Osteocyte (in vitro differentiated cells): ENCODE measurements around the gene RAC2. TPM values are rescaled to one million over a fixed set of nuclear protein-coding genes. Genes with fewer than 3 reads are reported as not detected.

Experiments
- DNase-seq: peaks from one replicate; pipeline ENCODE4 v3.0.0; 2021; ENCODE audit warnings: mixed read lengths; ENCODE audit not compliant: unreplicated experiment; ENCODE audit errors: extremely low spot score
- H3K27ac Mint-ChIP-seq: one replicate; pipeline ENCODE4 v1.8.0; 2021; ENCODE audit warnings: mild to moderate bottlenecking, mixed read lengths; ENCODE audit not compliant: unreplicated experiment
- H3K27me3 Mint-ChIP-seq: one replicate; pipeline ENCODE4 v1.8.0; 2021; ENCODE audit warnings: mixed read lengths; ENCODE audit not compliant: unreplicated experiment
- H3K36me3 Mint-ChIP-seq: one replicate; pipeline ENCODE4 v1.8.0; 2021; ENCODE audit warnings: mixed read lengths; ENCODE audit not compliant: unreplicated experiment
- H3K4me1 Mint-ChIP-seq: one replicate; pipeline ENCODE4 v1.8.0; 2021; ENCODE audit warnings: mixed read lengths; ENCODE audit not compliant: unreplicated experiment
- H3K4me3 Mint-ChIP-seq: one replicate; pipeline ENCODE4 v1.8.0; 2021; ENCODE audit warnings: mild to moderate bottlenecking, moderate library complexity, mixed read lengths; ENCODE audit not compliant: unreplicated experiment
- H3K9me3 Mint-ChIP-seq: one replicate; pipeline ENCODE4 v1.8.0; 2021; ENCODE audit warnings: mixed read lengths; ENCODE audit not compliant: unreplicated experiment
- CTCF ChIP-seq: fragments of 200-600 bp; sonication (generic); IDR thresholded peaks from 2 replicates; pipeline ENCODE4 v1.5.0; 2021; ENCODE audit warnings: antibody characterized with exemption, mild to moderate bottlenecking, moderate library complexity
- total RNA-seq: library from RNA; stranded (reverse); gene quantifications from 2 replicates; pipeline ENCODE4 v1.2.1, GENCODE V29; 2021

The RAC2 gene
- total RNA-seq, 1 donor from 2014 or later = not detected

DNA sequence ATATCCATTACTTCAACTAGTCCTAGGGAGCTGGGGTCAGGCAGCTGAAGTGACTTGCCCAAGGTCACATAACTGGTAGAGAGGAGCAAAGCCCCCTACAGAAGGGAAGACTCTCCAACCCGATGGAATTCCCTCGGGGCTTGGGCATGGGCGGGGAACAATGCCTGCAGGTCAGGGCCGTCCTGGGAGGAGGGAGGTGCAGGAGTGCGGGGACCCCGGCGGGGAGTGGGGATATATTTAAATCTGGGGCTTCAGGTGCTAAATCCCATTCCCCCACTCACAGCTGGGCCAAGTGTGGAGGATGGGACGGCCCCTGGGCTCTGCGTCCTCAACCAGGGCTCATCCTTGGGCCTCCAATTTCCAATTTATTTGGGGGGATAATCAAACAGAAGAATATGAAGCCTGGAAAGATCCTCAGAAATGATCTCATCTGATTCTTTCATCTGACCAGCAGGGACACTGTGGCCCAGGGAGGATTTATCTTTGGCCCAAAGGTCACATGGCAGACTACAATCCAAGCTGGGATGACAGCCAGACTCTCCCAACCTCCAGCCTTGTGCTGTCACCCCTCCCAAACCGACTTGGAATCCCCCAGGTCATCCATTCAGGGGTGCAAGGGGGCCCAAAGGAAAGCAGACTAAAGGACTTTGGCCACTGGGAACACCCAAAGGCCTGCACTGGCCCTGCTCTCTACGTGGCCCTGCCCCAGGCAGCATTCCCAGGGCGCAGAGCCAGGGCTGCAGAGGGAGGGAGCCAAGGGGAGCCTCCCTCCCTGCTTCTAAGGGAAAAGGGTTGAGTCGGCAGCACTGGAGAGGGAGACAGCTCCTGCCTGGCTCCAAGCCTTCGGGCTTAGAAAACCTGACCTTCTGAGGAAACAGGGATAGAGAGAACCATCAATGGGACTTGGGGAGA is 47.3 kb downstream of the RAC2 start:
- peaks cover 24% of the 10 kb centered on the region for H3K4me1 Mint-ChIP-seq
- no peaks in the 10 kb centered on the region for H3K27me3 Mint-ChIP-seq
- H3K4me3 Mint-ChIP-seq = no peak overlapping the region
- no peaks in the 10 kb centered on the region for H3K9me3 Mint-ChIP-seq
- DNase-seq = no peak
- no peaks in the 10 kb centered on the region for H3K36me3 Mint-ChIP-seq
- no peak overlapping the region for H3K27ac Mint-ChIP-seq
- no peak for TF ChIP-seq CTCF

- H3K4me1 Mint-ChIP-seq = peaks cover 24% of the 10 kb centered on the region
- no peaks in the 10 kb centered on the region for H3K27me3 Mint-ChIP-seq
- H3K27ac Mint-ChIP-seq = no peak overlapping the region
- no peak overlapping the region for H3K4me3 Mint-ChIP-seq
- H3K36me3 Mint-ChIP-seq = no peaks in the 10 kb centered on the region
- TF ChIP-seq CTCF = no peak
- DNase-seq = no peak
- no peaks in the 10 kb centered on the region for H3K9me3 Mint-ChIP-seq
These were observed 48.1 kb downstream of the RAC2 start for GRCh38 chr22:37195921-37196320.

- Mint-ChIP-seq H3K4me3 (no peak overlapping the region), H3K27me3 (no peaks in the 10 kb centered on the region), H3K27ac (no peak overlapping the region), H3K4me1 (peaks cover 24% of the 10 kb centered on the region), H3K9me3 (no peaks in the 10 kb centered on the region), H3K36me3 (peaks cover 3% of the 10 kb centered on the region)
- no peak for TF ChIP-seq CTCF
- no peak for DNase-seq
These were observed 49.3 kb downstream of the RAC2 start for GRCh38 chr22:37194750-37195149.

GRCh38 chr22:37193629-37194191 is 50.4 kb downstream of the RAC2 start:
- TF ChIP-seq CTCF = no peak
- no peaks in the 10 kb centered on the region for H3K27me3 Mint-ChIP-seq
- H3K4me1 Mint-ChIP-seq = peaks cover 30% of the 10 kb centered on the region
- no peak for DNase-seq
- no peak overlapping the region for H3K4me3 Mint-ChIP-seq
- H3K27ac Mint-ChIP-seq = no peak overlapping the region
- H3K9me3 Mint-ChIP-seq = no peaks in the 10 kb centered on the region
- H3K36me3 Mint-ChIP-seq = peaks cover 3% of the 10 kb centered on the region

GRCh38 chr22:37192741-37193140 is 51.3 kb downstream of the RAC2 start:
- Mint-ChIP-seq H3K4me1 (peaks cover 32% of the 10 kb centered on the region), H3K27me3 (no peaks in the 10 kb centered on the region), H3K36me3 (peaks cover 3% of the 10 kb centered on the region), H3K4me3 (no peak overlapping the region), H3K27ac (no peak overlapping the region), H3K9me3 (no peaks in the 10 kb centered on the region)
- no peak for DNase-seq
- TF ChIP-seq CTCF = no peak
